ENCODE data around the gene TAS1R3.

The TAS1R3 gene

DNA sequence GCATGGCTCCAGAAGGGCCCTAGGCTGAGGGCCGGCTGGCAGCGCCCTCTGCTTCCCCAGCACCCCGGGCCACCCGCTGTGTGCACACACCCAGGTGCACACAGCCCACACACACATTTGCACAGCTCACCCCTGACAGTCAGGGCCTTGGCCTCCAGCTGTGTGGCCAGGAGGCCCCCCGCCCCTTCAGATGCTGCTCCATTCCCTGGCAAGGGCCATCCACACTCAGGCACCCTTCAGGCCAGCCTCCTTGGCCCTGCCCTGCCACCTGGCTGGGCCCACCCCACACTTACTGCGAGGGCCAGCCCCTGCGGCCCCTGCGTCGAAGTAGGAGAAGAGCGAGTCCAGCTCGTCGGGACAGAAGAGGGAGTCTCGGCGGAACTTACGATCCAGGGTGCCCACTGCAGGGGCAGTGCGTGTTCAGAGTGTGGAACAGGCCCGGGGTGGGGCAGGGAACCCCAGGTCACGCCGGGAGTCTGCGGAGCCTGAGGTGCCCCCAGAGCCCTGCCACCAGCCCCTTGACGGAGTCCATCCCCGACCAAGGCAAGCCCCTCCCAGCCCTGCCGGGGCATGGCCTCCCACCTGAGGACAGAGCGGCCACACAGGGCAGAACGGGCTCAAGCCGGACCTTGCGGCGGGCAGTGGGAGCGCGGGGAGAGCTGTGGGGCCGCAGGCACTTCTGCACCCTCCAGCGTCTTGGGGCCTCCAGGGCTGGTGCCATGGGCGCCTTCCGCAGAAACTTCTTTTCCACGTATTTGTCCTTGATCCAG, 35.7 kb upstream of the TAS1R3 start:
- DNase-seq (ENCODE audit: low spot score) = no peak

DNA sequence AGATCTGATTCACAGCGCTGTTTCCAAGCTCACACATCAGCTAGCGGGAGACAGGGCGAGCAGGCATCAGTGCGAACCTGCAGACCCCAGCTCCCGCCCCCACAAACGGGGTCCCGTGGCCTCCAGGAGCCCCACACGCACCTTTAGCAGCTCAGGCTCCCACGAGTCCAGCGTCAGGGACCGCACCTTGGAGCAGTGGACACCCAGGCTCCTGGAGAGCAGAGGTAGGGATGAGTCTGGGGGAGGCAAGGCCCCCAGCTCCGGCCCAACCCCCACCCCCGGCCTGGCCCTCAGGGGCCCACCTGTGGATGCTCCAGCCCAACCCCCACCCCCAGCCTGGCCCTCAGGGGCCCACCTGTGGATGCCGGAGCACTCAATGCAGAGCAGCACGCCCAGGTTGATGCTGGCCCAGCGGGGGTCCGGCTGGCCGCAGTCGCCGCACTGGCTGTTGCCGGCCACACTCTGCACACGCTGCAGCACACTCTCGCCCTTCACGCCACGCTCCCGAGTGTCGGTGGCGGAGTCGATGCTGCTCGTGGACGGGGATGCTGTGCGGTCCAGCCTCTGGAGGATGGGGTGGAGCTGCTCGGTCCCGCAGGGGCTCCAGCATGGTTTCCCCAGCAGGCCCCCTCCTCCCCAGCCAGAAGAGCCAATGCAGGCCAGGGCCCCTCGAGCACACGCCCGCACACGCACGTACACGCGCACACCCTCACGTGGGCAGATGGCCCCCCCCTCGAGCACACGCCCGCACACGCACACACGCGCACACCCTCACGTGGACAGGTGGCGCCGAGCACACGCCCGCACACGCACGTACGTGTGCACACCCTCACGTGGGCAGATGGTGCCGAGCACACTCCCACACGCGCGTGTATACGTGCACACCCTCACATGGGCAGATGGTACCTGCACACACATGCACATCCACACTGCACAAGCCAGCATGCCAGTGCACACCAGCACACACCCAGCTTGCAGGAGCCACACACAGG, 34.7 kb upstream of the TAS1R3 start:
- no peak for DNase-seq (ENCODE audit: low spot score)

DNA sequence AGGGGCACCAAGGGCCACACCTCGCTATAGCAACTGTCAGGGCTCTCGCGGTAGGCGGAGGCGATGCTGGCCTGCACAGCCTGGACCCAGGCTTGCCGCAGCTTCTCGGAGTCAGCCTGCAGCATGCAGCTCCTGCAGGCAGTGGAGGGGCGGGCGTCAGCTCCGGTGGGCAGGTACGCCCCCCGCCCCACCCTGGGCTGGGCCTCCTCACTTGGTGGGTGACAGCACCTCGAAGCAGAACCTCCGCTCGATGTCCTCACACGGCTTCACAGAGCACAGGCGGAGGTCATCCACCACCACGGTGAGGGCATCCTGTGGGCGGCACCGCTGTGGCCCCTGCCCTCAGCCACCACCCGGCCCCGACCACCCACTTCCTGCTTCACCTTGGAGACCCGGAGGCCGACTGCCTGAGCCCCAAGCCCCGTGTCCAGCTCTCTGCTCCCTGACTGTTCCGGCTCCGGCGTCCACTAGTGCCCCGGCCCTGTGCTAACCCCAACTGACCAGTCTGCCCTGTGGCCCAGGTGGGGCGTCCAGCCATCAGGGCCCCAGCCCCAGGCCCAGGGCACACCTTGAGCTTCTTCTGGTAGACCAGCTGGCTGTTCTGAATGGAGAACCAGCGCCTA, 33.2 kb upstream of the TAS1R3 start:
- DNase-seq (ENCODE audit: low spot score) = no peak

DNA sequence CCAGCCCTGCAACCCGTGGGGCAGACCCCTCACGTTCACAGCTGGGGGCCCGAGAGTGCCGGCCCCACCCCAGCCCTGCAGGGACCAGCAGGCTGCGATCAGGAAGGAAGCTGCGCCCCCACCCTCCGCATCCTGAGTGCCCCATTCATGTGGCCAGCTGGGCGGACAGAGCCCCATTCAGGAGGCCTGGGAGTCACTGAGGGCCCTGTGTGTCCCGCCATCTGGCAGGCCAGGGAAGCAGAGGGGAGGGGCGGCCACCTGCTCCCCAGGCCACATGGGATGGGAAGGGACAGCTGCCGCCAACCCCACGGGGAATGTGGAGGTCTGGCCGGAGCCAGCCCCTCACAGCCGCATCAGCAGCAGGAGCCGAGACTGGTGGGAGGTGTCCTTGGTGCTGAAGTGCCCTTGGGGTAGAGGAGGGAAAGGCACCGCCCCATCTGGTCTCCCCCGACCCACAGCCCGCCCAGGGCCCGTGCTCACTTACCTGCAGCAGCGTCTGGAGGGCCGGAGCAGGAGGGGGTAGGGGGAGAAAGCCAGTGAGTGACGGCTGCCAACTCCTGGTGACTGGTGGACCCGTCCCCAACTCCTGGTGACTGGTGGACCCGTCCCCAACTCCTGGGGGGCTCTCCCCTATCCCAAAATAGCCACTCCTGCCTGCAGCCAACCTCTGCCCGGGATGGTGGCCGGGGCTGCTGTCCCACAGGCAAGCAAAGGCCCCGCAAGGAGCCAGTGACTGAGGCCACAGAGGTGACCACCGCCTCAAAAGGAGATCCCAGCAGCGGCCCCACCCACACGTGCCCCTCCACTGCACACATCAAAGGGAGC, 32.0 kb upstream of the TAS1R3 start:
- DNase-seq (ENCODE audit: low spot score) = no peak

DNA sequence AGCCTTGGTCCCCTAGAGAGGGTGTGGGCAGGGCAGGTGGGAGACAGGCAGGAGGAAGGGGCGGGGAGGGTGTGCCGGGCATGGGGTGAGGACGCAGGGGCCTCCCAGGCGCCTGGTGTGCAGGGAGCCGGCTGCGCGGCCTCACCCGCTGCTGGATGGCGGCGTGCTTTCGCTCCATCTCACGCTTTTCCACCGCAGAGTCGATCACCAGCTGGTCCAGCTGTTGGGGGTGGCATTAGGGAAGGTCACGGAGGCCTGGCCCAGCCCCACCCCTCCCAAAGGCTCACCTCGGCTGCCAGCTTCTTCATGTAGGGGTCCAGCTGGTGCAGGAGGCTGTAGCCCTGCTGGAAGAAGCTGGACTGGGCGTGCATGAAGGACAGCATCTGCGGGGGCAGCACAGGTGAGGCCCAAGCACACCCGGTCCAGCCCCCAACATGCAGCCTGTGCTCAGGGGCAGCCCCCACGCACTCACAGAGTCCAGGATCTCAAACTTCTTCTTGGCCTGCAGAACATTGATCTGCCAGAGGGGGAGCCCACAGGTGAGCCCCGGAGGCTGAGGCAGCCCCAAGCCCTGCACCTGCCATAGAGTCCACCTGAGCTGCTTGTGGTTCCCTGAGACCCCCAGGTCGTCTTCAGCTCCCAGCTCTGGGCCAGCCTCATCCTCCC, 31.3 kb upstream of the TAS1R3 start:
- no peak for DNase-seq (ENCODE audit: low spot score)

DNA sequence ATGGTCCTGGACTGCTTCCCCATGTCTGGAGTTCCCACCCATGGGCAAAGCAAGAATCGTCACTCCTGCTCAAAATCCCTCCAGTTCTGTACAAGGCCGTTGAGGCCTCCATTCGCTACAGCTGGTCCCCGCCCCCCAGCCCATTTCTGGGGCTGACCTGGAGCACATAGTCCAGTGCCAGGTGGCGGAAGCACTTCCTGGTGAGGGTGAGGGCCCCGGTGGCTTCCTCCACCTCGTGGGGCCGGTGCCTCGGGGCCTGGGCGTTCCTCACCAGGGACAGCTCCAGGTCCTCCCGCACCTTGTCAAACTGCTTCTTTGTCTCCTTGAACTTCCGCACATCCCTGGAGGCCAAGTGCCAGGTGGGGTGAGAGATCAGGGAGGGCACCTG, 30.7 kb upstream of the TAS1R3 start:
- no peak for DNase-seq (ENCODE audit: low spot score)

DNA sequence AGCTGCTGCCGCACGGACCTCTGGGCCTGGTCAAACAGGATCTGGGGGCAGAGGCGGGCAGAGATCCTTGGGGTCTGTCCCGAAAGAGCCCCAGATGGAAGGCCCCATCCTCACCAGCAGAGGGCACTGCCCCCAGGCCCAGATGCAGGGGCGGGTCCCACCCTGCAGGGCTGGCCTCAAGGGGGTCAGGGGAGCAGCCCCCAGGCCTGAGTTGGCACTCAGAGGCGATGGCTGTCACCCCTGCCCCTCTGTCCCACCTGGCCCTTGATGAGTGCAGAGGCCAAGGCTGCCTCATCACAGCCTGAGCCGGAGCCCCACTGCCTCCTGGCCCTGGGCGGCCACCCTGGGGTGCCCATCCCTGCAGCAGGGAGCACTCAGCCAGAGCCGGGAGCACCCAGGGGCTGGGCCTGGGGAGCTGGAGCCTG, 29.1 kb upstream of the TAS1R3 start:
- DNase-seq (ENCODE audit: low spot score) = no peak

DNA sequence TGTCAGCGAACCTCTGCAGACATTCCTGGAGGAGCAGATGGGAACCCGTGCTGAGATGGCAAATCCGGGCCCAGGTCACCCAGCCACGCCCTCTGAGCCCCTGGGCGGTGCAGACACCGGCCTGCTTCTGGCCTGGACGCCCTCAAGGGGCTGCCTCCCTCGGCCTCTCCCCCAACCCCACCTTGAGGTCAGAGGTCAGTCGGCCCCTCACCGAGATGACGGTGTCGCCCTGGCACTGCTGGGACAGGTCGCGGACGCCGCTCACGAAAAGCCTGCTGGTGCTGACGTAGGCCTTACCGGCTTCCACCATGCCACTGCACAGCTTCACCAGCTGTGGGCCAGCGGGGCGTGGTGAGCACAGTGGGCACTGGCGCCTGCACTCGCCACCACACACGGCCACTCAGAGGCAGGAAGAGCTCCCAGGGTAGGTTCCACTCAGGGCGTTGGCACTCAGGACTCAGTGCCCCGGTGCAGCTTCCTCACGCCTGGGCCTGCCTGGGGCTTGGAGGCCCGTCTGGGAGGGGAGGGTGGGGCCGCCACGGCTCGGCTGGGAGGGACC, 28.1 kb upstream of the TAS1R3 start:
- DNase-seq (ENCODE audit: low spot score) = no peak

DNA sequence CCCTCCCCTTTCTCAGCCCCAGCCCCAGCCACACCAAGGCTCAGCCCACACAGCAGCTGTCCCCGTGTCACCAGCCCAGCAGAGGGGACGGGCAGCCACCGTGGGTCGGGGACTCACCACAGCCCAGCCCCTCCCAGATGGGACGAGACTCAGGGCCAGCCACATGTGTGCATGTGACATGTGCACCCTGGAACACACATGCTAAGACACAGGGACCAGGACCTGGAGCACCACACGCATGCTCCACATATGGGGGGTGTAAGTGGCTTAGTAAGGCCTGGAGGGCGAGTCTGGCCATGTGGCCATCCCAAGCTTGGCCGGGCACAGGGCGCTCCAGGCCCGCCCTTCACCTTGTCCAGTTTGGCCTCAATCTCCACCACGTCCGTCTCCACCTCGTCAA, 27.3 kb upstream of the TAS1R3 start:
- DNase-seq (ENCODE audit: low spot score) = no peak

DNA sequence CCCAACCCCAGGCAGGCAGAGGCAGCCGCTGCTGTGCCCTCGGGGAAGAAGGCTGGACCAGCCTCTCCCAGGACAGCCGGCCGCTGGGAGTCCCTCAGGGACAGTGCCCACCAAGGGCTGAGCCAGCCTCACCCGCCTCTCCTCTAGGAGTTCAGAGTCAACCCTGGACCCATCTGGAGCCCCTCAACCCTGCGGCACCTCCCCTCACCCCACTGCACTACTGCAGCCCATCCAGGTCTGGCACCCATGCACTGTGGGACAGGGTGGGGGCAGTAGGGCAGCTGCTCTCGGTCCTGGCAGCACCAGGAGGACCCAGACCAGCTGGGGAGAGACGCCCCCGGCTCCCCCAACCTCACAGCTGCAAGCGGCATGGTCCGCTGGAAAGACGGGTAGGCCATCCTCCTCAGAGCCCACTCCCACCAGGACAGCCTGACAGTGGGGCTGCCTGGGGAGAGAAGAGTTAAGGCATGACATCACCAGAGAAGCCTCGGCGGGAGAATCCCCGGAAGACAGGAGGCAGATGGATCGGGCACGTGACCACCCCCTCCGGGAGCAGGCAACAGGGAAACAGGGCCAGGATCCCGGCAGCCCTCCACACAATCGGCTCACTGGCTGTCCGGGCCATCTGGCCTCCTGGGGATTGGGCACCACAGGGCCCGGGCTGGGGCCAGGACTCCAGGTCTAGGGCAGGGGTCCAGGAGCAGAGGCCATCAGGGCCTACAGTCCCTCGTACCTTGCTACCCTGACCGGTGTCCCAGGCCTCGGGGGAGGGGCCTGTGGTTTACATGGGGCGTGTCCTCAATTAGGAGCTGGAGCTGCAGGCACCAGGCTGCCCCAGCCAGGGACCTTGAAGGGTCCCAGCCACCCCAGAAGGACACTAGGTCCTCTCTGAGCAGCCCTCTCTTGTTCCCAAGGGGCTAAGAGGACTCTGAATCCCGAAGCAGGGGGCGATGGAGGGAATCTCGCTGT, 26.5 kb upstream of the TAS1R3 start:
- DNase-seq (ENCODE audit: low spot score) = no peak

DNA sequence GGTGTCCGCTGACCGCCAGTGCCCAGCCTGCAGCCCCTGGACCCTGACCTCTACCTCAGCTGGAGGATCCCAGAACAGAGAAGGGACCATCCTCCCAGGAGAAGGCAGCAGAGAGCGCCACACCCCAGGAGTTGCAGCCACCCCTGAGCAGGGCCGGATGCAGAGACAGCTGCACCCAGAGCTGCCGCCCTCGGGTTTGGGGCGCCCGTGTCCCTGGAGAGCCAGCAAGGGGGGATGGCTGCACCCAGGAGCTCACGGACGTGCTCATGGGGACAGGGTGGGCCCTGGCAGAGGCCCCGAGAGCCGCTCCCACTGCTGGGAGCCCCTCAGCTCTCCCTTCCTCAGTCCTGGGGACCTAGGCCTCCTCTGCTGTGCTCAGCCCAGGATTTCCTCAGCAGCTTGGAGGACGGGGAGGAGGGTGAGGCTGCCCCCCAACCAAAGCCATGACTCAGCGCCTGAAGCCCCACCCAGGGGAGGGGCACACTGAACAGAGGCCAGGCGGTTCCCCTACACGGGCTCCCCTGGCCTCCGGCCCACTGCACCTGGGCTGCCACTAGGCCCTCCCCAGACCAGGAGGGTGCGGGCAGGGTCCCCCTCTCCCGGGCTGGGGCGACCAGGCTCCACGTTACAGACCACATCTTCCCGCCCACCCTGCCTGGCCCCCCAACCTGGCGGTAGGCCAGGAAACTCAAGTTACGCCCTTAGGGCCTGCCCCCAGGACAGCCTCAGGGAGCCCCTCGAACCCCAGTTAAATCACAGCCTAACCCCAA, 25.6 kb upstream of the TAS1R3 start:
- no peak for DNase-seq (ENCODE audit: low spot score)

DNA sequence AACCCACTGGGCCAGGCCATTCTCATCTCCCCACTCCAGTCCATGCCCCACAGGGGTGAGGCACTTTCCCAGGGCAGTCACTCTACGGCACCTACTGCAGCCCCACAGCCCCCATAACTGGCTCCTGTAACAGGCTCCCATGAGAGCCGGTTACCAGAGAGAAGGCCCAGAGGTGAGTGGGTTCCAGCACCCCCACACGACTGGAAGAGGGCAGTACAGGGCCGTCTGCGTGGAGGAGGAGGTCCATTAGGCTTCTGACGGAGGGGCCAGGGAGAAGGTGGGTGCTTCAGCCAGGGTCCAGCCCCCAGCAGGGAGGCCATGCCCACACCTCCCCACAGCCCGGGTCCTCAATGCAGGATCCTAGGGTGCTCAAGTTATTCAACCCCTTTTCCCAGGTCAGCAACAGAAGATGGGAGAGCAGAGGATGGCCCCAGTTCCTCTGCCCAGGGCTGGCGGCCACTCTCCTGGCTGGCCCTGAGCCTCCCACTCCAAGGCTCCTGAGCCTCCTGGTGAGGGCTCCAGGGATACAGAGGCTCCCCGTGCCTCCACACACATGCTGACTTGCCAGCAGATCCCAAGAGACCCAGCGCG, 24.9 kb upstream of the TAS1R3 start:
- DNase-seq (ENCODE audit: low spot score) = no peak

DNA sequence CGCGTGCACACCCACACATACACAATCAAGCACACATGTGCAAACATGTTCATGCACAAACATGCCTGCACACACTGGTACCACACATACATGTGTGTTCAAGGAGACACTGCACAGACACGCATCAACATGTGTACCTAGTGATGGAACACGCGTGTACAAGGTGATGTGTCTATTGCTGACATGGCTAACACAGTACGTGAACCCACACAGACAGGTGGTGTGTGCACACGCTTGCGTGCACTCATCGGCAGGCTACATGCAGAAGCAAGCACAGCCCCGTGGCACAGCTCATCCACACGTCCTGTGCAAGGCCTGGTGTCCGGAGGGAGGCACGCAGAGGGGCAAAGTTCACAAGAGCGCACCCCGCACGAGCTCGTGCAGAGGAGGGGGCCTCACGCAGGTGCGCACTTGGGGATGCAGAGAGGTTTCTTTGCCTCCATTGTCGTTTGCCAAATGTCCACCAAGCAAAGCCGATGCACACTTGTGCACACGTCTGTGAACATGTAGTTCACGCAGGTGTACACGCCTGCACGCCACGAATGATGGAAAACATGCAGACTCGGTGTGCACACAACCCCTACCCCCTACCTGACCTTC, 24.3 kb upstream of the TAS1R3 start:
- DNase-seq (ENCODE audit: low spot score) = no peak

DNA sequence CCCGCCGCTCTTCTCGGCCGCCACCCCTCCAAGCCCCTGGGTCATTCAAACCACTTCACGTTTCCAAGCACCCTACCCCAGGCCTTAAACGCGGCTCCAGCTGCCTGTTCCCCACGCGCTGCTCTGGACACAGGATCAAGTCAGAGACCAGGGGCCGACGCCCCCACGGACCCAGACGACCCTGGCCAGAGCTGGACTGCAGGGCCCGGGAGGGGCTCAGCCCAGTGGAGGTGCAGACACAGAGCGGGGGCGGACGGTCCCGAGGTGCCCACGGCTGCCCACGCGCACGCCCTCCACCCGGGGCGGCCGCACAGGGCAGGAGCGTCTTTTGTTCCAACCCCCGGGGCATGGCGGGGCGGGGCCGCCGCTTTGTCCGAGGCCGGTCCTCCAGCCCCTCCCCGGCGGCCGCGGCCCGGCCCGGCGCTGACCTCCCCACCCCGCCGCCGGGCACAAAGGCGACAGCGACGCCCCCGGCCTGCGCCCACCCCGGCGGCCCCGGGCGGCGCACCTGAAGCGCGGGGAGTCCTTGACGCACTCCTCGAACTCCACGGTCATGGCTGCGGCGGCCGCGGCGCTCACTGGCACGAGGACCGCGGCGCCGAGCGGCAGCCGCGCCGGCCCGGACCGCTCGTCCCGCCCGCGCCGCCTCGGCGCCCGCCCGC, 23.7 kb upstream of the TAS1R3 start:
- no peak for DNase-seq (ENCODE audit: low spot score)

DNA sequence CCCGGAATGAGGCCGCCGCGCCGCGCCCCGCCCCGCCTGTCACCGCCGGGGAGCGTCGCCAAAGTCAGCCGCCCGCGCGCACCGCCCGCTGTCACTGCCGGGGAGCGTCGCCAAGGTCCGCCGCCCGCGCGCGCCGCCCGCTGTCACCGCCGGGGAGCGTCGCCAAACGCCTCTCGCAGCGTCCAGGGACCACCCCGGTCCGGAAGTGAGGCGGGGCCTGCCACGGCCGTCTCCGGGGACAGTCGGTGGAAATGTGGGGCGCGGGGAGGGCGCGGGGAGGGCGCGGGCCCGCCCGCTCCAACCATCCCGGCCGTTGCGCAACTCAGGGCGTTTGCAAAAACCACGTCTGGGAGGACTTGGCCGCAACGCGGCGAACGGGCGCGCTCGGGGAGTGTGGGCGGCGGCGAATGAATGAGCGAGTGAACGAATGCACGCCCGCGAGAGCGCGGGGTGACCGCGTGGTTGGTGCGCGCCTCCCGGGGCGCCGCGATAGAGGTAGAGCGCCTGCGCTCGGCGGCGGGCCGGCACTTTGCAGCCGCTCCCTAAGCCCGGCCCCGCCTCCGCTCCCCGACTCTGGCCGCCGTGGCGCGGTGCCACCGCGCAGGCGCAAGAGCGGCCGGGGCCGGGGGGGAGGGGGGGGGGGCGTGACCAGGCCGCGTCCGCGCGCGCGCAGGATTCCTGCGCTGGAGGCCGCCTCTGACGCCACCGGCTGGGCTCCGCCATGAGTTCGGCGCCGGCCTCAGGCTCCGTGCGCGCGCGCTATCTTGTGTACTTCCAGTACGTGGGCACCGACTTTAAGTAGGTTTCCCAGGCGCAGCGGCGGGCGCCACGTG, 22.9 kb upstream of the TAS1R3 start, which contains the start of the genes ACAP3 and PUSL1:
Gene ACAP3, minus strand, starts transcription at position 8 of the 833 bp plus-strand sequence. CDS start 115 bp downstream, outside the sequence.
Gene PUSL1, plus strand, starts transcription at position 675 of the 833 bp plus-strand sequence. Its CDS starts 47 bp downstream, at position 722.
- peak; percentile 96 for DNase-seq (ENCODE audit: low spot score)

DNA sequence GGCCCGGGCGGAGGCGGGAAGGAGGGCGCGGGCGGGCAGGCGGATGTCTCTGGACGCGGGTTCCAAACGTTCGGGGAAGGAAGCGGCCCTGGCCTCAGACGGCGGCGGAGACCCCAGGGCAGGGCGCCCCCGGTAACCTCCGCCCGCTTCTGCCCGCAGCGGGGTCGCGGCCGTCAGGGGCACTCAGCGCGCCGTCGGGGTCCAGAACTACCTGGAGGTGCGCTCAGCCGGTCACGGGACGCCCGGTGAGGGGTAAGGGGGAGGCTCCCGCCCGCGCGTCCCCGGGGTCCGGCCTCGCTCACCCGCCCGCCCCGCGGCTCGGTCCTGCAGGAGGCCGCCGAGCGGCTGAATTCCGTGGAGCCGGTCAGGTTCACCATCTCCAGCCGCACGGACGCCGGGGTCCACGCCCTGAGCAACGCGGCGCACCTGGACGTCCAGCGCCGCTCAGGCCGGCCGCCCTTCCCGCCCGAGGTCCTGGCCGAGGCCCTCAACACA, 22.3 kb upstream of the TAS1R3 start:
- no peak for DNase-seq (ENCODE audit: low spot score)
